Common myeloid progenitor, CD34-positive (primary cell): ENCODE results near the gene PPA2.

ENCODE experiments used
- CTCF ChIA-PET: fragments of 350-600 bp; sonication (Branson Sonifier 250); formaldehyde crosslinking; loops from one replicate; lab custom pipeline; 2021; ENCODE audit warnings: antibody characterized with exemption; lab: Charles Lee
- POLR2A ChIA-PET: fragments of 350-600 bp; sonication (Branson Sonifier 250); formaldehyde crosslinking; loops from one replicate; lab custom pipeline; 2021; ENCODE audit warnings: antibody characterized with exemption; lab: Charles Lee
- DNase-seq, 3 donors: peaks; one replicate each; pipeline versions ENCODE4 v3.0.0 to v3.0.0-alpha.2; 2013
- H3K27ac ChIP-seq, 2 experiments: 1 replicate in 1 of 2; 2 replicates in 1 of 2; pipeline ENCODE4 v1.7.0; 2013; ENCODE audit warnings: inconsistent platforms in 2 of 2, low read length in 2 of 2, mild to moderate bottlenecking in 2 of 2, low read depth in 1 of 2, moderate library complexity in 1 of 2; ENCODE audit not compliant: severe bottlenecking in 2 of 2, insufficient read depth in 1 of 2, poor library complexity in 1 of 2
- H3K27me3 ChIP-seq, 5 experiments: replicated peaks in 2 of 5; 1 replicate in 3 of 5; 2 replicates in 2 of 5; pipeline versions ENCODE4 v1.6.1 to v1.7.0; 2013; ENCODE audit warnings: low read length in 4 of 5, mild to moderate bottlenecking in 2 of 5, moderate library complexity in 2 of 5, inconsistent platforms in 1 of 5; ENCODE audit not compliant: insufficient read depth in 5 of 5, control insufficient read depth in 4 of 5
- H3K36me3 ChIP-seq, 4 experiments: 1 replicate in 2 of 4; 2 replicates in 2 of 4; pipeline versions ENCODE4 v1.6.1 to v1.7.0; 2013; ENCODE audit warnings: low read length in 3 of 4, control low read depth in 1 of 4, mild to moderate bottlenecking in 1 of 4; ENCODE audit not compliant: control insufficient read depth in 4 of 4, insufficient read depth in 4 of 4
- H3K4me1 ChIP-seq, 4 experiments: 1 replicate in 3 of 4; 2 replicates in 1 of 4; pipeline versions ENCODE4 v1.6.1 to v1.7.1; 2013; ENCODE audit warnings: low read length in 3 of 4, mild to moderate bottlenecking in 3 of 4, control low read depth in 1 of 4, inconsistent platforms in 1 of 4, moderate library complexity in 1 of 4; ENCODE audit not compliant: control insufficient read depth in 4 of 4, insufficient read depth in 4 of 4; ENCODE audit errors: control extremely low read depth in 1 of 4
- H3K4me3 ChIP-seq, 7 experiments: 1 replicate in 4 of 7; 2 replicates in 3 of 7; pipeline versions ENCODE4 v1.5.1 to v1.7.0; 2013; ENCODE audit warnings: mild to moderate bottlenecking in 7 of 7, low read length in 6 of 7, moderate library complexity in 6 of 7, inconsistent platforms in 2 of 7, low read depth in 2 of 7, control low read depth in 1 of 7; ENCODE audit not compliant: insufficient read depth in 4 of 7, control insufficient read depth in 1 of 7; ENCODE audit errors: extremely low read depth in 1 of 7
- H3K9me3 ChIP-seq, 5 experiments: 1 replicate in 4 of 5; 2 replicates in 1 of 5; pipeline versions ENCODE4 v1.6.1 to v1.7.1; 2013; ENCODE audit warnings: low read length in 4 of 5, mild to moderate bottlenecking in 2 of 5, inconsistent platforms in 1 of 5, low read depth in 1 of 5, moderate library complexity in 1 of 5; ENCODE audit not compliant: control insufficient read depth in 4 of 5, insufficient read depth in 2 of 5; ENCODE audit errors: control extremely low read depth in 1 of 5
- WGBS: methylation state at CpG from one replicate; pipeline ENCODE4 v1.1.5; 2013; ENCODE audit not compliant: insufficient coverage; 5-methylcytosine and 5-hydroxymethylcytosine counted together

The PPA2 gene

DNA sequence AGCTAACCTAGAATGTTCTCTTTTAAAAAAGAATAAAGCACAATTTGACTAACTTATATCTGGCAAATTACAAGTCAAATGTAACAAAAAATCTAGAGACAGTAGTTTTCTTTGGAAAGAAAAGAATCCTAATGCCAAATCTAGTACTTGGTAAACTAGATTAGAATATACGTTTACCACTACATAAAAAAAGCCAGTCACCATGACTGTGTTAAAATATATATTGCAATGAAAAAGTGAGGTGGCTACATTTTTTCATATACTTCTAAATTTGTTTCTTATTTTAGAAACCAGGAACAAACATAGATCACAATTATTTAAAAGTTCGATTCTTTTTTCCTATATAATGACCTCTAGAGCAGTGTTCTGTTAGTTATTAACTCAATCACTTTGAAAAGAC, 29.6 kb upstream of the PPA2 start:
- no peak for DNase-seq
- no CpG with 5 or more reads among the region's 2 CpGs for WGBS
- Histone ChIP-seq H3K27ac (no peak overlapping the region), H3K27me3 (no peaks in the 10 kb centered on the region), H3K36me3 (no peaks in the 10 kb centered on the region), H3K9me3 (no peaks in the 10 kb centered on the region), H3K4me3 (no peak overlapping the region), H3K4me1 (no peaks in the 10 kb centered on the region)
- ChIA-PET CTCF (no interaction called here), POLR2A (no interaction called here)

DNA sequence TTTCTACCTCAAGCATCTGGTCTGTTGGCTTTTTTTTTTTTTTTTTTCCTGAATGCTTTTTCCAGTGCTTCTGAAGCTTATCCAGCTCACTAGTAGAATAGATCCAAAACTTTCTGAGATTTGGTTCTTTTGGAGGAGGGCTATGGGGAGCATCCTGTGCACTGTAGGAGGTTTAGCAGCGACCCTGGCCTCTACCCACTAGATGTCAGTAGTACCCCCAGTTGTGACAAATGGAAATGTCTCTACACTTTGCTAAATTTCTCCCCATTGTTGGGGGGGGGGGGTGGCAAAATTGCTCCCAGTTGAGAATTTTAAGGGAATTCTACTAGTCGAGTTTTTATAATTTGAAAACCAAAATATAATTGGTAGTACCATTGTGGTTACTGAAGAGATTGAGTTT, 23.0 kb upstream of the PPA2 start:
- H3K27me3 ChIP-seq: no peaks in the 10 kb centered on the region
- peak in 1 of 3 donors; percentile 7 for DNase-seq
- no peaks in the 10 kb centered on the region for H3K36me3 ChIP-seq
- no peak overlapping the region for H3K4me3 ChIP-seq
- POLR2A ChIA-PET: no interaction called here
- no peaks in the 10 kb centered on the region for H3K4me1 ChIP-seq
- WGBS: no CpG with 5 or more reads among the region's 2 CpGs
- H3K9me3 ChIP-seq: no peaks in the 10 kb centered on the region
- CTCF ChIA-PET: interaction anchor here (1.0 to 1.6 kb wide), 6 partner anchors 10 to 218 kb away, joined by 3 to 5 read pairs (median 4); partner anchors contain the start of gene PPA2
- H3K27ac ChIP-seq: no peak overlapping the region

GRCh38 chr4:105495667-105496066, 21.8 kb upstream of the PPA2 start:
- Histone ChIP-seq H3K27me3 (no peaks in the 10 kb centered on the region), H3K4me3 (no peak overlapping the region), H3K9me3 (no peaks in the 10 kb centered on the region), H3K36me3 (no peaks in the 10 kb centered on the region), H3K27ac (no peak overlapping the region), H3K4me1 (no peaks in the 10 kb centered on the region)
- whole genome bisulfite sequencing: 100% methylated on average over 2 of the region's 3 CpGs
- ChIA-PET POLR2A (no interaction called here), CTCF (interaction anchor here (0.8 to 1.4 kb wide), 2 partner anchors 172 to 219 kb away, joined by 3 to 5 read pairs; no protein-coding TSS in a partner anchor)
- DNase-seq: no peak

GRCh38 chr4:105490523-105490922, 16.7 kb upstream of the PPA2 start:
- POLR2A ChIA-PET: no interaction called here
- DNase-seq: no peak
- no CpG with 5 or more reads among the region's 1 CpG for WGBS
- Histone ChIP-seq H3K36me3 (no peaks in the 10 kb centered on the region), H3K9me3 (peaks cover 0 to 8% (median 0%) of the 10 kb centered on the region in 5 experiments), H3K27ac (no peak overlapping the region), H3K27me3 (no peaks in the 10 kb centered on the region), H3K4me1 (no peaks in the 10 kb centered on the region), H3K4me3 (no peak overlapping the region)
- CTCF ChIA-PET: interaction anchor here (1.4 kb wide), 1 partner anchor 17 kb away, joined by 3 read pairs; the partner anchor contains the start of gene PPA2

DNA sequence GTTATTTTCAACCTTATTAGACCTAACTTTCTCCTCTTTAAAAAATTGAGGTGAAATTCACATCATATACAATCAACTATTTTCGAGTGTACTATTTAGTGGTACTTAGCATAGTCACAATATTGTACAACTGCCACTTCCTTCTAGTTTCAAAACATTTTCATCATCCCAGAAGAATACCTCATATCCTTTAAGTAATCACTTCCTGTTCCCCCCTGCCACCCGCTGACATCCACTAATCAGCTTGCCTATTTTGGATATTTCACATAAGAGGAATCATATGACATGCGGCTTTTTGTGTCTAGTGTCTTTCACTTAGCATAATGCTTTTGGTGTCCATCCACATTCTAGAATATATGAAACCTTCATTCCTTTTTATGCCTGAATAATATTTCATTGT, 10.0 kb upstream of the PPA2 start:
- DNase-seq: no peak
- no peaks in the 10 kb centered on the region for H3K27me3 ChIP-seq
- no peak overlapping the region for H3K4me3 ChIP-seq
- H3K4me1 ChIP-seq: no peaks in the 10 kb centered on the region
- ChIA-PET CTCF (no interaction called here), POLR2A (no interaction called here)
- H3K36me3 ChIP-seq: no peaks in the 10 kb centered on the region
- H3K27ac ChIP-seq: no peak overlapping the region
- WGBS: 100% methylated on average over 2 of the region's 3 CpGs
- H3K9me3 ChIP-seq: peaks cover 0 to 2% (median 0%) of the 10 kb centered on the region in 5 experiments

GRCh38 chr4:105474099-105474518, 247 bp upstream of the PPA2 start:
- peaks cover 0 to 3% (median 0%) of the 10 kb centered on the region in 4 experiments for H3K36me3 ChIP-seq
- peak overlapping the region in 1 of 2 experiments; percentile 96 for H3K27ac ChIP-seq
- no peaks in the 10 kb centered on the region for H3K9me3 ChIP-seq
- H3K27me3 ChIP-seq: no peaks in the 10 kb centered on the region
- DNase-seq: peak in 1 of 3 donors; percentile 92
- POLR2A ChIA-PET: interaction anchor here (2.1 kb wide), 1 partner anchor 13 kb away, joined by 10 read pairs; no protein-coding TSS in a partner anchor
- 0% methylated on average over 14 of the region's 23 CpGs for WGBS
- peaks cover 16 to 29% (median 21%) of the 10 kb centered on the region in 4 experiments for H3K4me1 ChIP-seq
- peak overlapping the region; percentile 63 to 95 (median 88) for H3K4me3 ChIP-seq
- CTCF ChIA-PET: interaction anchor here (1.0 to 2.9 kb wide), 20 partner anchors 8 to 781 kb away, joined by 3 to 25 read pairs (median 3); partner anchors contain the start of gene TET2

DNA sequence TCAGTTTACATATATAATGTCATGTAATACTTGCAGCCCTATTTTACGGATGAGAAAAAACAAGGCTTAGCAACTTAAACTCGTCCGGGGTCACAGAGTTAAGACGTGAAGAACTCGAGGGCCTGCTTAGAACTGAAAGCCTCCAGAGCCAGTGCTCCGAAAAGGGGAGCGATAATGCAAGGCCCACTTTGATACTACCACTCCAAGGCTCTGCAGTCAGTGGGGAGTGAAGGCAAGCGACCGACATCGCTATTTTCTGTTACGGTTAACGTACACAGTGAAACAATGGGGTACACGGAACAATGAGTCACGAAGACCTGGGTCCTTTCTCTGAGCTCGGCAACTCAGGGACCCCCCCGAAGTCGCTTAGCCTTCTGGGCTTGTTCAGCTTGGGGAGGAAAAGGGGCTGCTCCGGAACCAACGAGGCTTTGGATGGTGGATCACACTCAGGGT, 965 bp downstream of the PPA2 start:
- Histone ChIP-seq H3K27me3 (no peaks in the 10 kb centered on the region), H3K4me1 (peaks cover 16 to 29% (median 21%) of the 10 kb centered on the region in 4 experiments), H3K9me3 (no peaks in the 10 kb centered on the region), H3K27ac (peak overlapping the region; percentile 94 to 96), H3K36me3 (peaks cover 0 to 13% (median 2%) of the 10 kb centered on the region in 4 experiments), H3K4me3 (peak overlapping the region; percentile 63 to 95 (median 88))
- POLR2A ChIA-PET: interaction anchor here (1.2 to 2.1 kb wide), 2 partner anchors 12 to 414 kb away, joined by 3 to 10 read pairs; no protein-coding TSS in a partner anchor
- DNase-seq: peak in 1 of 3 donors; percentile 88
- WGBS: 10% methylated on average over 19 of the region's 19 CpGs
- CTCF ChIA-PET: interaction anchor here (0.8 to 2.9 kb wide), 12 partner anchors 10 to 979 kb away, joined by 3 to 25 read pairs (median 4); no protein-coding TSS in a partner anchor
